HepG2 (cell line): ENCODE data around the gene CTNNA3.

ENCODE experiments used
- AFF4 ChIP-seq: sonication (generic); formaldehyde crosslinking; IDR thresholded peaks from 2 replicates; pipeline ENCODE4 v1.4.0; 2020; ENCODE audit warnings: missing genetic modification reagents
- HES4 ChIP-seq: sonication (generic); formaldehyde crosslinking; IDR thresholded peaks from 2 replicates; pipeline ENCODE4 v1.9.0; 2021; ENCODE audit warnings: mild to moderate bottlenecking, missing genetic modification reagents, borderline replicate concordance
- HOXA9 ChIP-seq: sonication (generic); formaldehyde crosslinking; IDR thresholded peaks from 2 replicates; pipeline ENCODE4 v1.8.1; 2022; ENCODE audit warnings: missing genetic modification reagents, mild to moderate bottlenecking, moderate library complexity, borderline replicate concordance
- NCOA2 ChIP-seq: sonication (generic); formaldehyde crosslinking; IDR thresholded peaks from 2 replicates; pipeline ENCODE4 v1.8.0; 2022; ENCODE audit warnings: inconsistent platforms
- NFATC3 ChIP-seq: sonication (generic); formaldehyde crosslinking; IDR thresholded peaks from 2 replicates; pipeline ENCODE4 v1.5.1; 2020; ENCODE audit warnings: mild to moderate bottlenecking, missing genetic modification reagents
- PAF1 ChIP-seq: IDR thresholded peaks from 2 replicates; pipeline ENCODE4 v1.6.1; 2016; ENCODE audit warnings: missing genetic modification reagents, missing compliant biosample characterization
- POLR2A ChIP-seq, 2 experiments: IDR thresholded peaks; 2 replicates each; pipeline ENCODE4 v1.6.1; 2011; ENCODE audit warnings: low read depth in 2 of 2, low read length in 2 of 2, mild to moderate bottlenecking in 1 of 2, moderate library complexity in 1 of 2; ENCODE audit not compliant: insufficient read depth in 1 of 2
- TARDBP ChIP-seq: sonication (generic); formaldehyde crosslinking; IDR thresholded peaks from 2 replicates; pipeline ENCODE4 v1.8.0; 2022; ENCODE audit warnings: mild to moderate bottlenecking, missing genetic modification reagents
- USF2 ChIP-seq, 2 experiments: sonication (generic) in 1 of 2; formaldehyde crosslinking in 1 of 2; IDR thresholded peaks; 2 replicates each; pipeline versions ENCODE4 v1.5.1 to v1.6.1; 2011 to 2020; ENCODE audit warnings: borderline replicate concordance in 1 of 2, low read depth in 1 of 2, low read length in 1 of 2, mild to moderate bottlenecking in 1 of 2, missing genetic modification reagents in 1 of 2, moderate library complexity in 1 of 2
- ZNF160 ChIP-seq: sonication (generic); formaldehyde crosslinking; IDR thresholded peaks from 2 replicates; pipeline ENCODE4 v1.8.0; 2022; ENCODE audit warnings: mild to moderate bottlenecking, inconsistent platforms, missing genetic modification reagents
- ZNF530 ChIP-seq: sonication (generic); formaldehyde crosslinking; IDR thresholded peaks from 2 replicates; pipeline ENCODE4 v1.5.0; 2020; ENCODE audit warnings: low read depth, mild to moderate bottlenecking, missing genetic modification reagents
- ZNF7 ChIP-seq: IDR thresholded peaks from 2 replicates; pipeline ENCODE4 v1.6.1; 2016; ENCODE audit warnings: missing biosample characterization, missing genetic modification reagents
- ZNF766 ChIP-seq: sonication (generic); formaldehyde crosslinking; IDR thresholded peaks from 2 replicates; pipeline ENCODE4 v1.5.0; 2020; ENCODE audit warnings: missing genetic modification reagents, borderline replicate concordance

DNA sequence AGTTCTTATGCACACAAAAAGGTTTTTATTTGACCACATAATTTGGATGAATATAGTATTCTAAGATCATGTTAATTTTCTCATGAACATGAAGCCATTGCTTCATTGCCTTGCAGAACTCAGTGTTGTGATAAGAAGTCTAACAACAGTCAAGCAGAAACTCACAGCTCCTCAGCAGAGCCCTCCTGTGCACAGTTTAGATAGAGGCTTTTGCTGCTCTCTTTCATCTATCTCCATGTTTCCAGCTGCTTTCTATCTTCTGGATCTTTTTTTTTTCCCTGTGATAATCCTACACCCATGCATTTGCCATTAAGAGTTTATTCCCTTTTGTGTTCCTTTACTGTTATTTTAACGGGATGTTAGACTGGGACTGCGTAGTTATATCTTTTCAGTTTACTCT is 1327.8 kb downstream of the CTNNA3 start:
- TF ChIP-seq POLR2A (IDR thresholded peaks at IDR 0.05; ENCODE audit: insufficient read depth in 1 of 2, low read depth in 2 of 2, low read length in 2 of 2) (no peak), ZNF160 (CRISPR knock-in tag) (no peak), ZNF530 (CRISPR knock-in tag) (no peak), NFATC3 (no peak), NCOA2 (CRISPR knock-in tag) (no peak), ZNF766 (CRISPR knock-in tag) (no peak), ZNF7 (no peak), HOXA9 (CRISPR knock-in tag) (no peak), PAF1 (CRISPR knock-in tag) (no peak), USF2 (IDR thresholded peaks at IDR 0.05; ENCODE audit: low read depth, low read length) (no peak), USF2 (CRISPR knock-in tag; IDR thresholded peaks at IDR 0.05; ENCODE audit: borderline replicate concordance) (no peak), HES4 (no peak), TARDBP (CRISPR knock-in tag) (no peak), AFF4 (CRISPR knock-in tag) (no peak)
